Suprapubic skin (tissue), 4 donors: ENCODE results near the gene BCAN. TPM values are rescaled to one million over a fixed set of nuclear protein-coding genes. Genes with fewer than 3 reads are reported as not detected.

ENCODE experiments used
- DNase-seq, 2 donors: peaks; one replicate each; pipeline ENCODE4 v3.0.0-alpha.2; 2019; ENCODE audit warnings: low spot score in 2 of 2
- H3K27ac ChIP-seq: fragments of 200-600 bp; sonication (generic); one replicate; pipeline ENCODE4 v1.5.1; 2019
- H3K27me3 ChIP-seq: fragments of 200-600 bp; sonication (generic); one replicate; pipeline ENCODE4 v1.5.1; 2019
- H3K36me3 ChIP-seq: fragments of 200-600 bp; sonication (generic); one replicate; pipeline ENCODE4 v1.5.1; 2019
- H3K4me1 ChIP-seq: fragments of 200-600 bp; sonication (generic); one replicate; pipeline ENCODE4 v1.5.1; 2019
- H3K4me3 ChIP-seq: fragments of 200-600 bp; sonication (generic); one replicate; pipeline ENCODE4 v1.5.1; 2019; ENCODE audit warnings: mild to moderate bottlenecking
- H3K9me3 ChIP-seq: fragments of 200-600 bp; sonication (generic); one replicate; pipeline ENCODE4 v1.5.1; 2019
- EP300 ChIP-seq: sonication (generic); formaldehyde crosslinking; IDR thresholded peaks from one replicate; pipeline ENCODE4 v1.6.1; 2017; ENCODE audit warnings: antibody characterized with exemption
- POLR2A ChIP-seq, 2 donors: fragments of 450-650 bp; IDR thresholded peaks; one replicate each; pipeline ENCODE4 v1.6.1; 2017; ENCODE audit warnings: antibody characterized with exemption in 2 of 2, mild to moderate bottlenecking in 2 of 2, moderate library complexity in 2 of 2
- POLR2AphosphoS5 ChIP-seq, 3 donors: sonication (generic); formaldehyde crosslinking; IDR thresholded peaks; one replicate each; pipeline ENCODE4 v1.6.1; 2017; ENCODE audit warnings: antibody characterized with exemption in 3 of 3
- WGBS: methylation state at CpG from one replicate; pipeline ENCODE4 v1.1.5; 2018; 5-methylcytosine and 5-hydroxymethylcytosine counted together
- total RNA-seq, 4 donors: library from RNA; depleted of rRNA; stranded (reverse); fragments of >200 nt; gene quantifications; one replicate each; pipeline ENCODE4 v1.1.0, GENCODE V29; 2016
- TF ChIP-seq, protein P1 (sequence below), 2 donors: fragments of 200-600 bp in 1 of 2; fragments of 450-650 bp in 1 of 2; sonication (generic) in 1 of 2; IDR thresholded peaks; one replicate each; pipeline ENCODE4 v1.5.1; 2016 to 2019; ENCODE audit warnings: antibody characterized with exemption in 2 of 2, mild to moderate bottlenecking in 1 of 2, moderate library complexity in 1 of 2

Gene BCAN
- total RNA-seq, 4 donors from 2014 or later: 17.8 to 41.2 (median 29.4) TPM

DNA sequence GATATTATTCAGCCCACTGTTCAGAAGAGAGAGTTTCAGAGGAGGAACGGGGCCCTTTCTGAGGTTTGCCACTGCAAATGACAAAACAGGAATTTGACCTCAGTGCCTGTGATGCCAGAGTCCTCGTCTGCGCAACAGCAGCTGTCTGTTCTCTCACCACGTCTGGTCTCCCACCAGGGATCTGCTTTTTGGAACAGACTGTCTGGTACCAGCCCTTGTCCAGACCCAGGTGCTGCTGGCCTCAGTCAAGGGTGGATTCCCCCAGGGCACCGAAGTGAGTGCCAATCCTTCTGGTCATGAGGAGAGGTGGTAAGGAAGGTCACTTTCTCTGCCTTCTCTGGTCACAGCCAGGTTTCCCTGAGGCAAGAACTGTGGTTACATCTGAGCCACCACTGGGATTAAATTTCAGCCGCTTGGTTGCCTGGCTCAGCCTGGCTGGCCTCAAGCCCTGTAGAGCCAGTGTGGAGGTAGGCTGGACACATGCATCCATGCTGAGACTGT lies 2.3 kb upstream of the BCAN start:
- 62% methylated on average over 4 of the region's 6 CpGs for WGBS
- Histone ChIP-seq H3K27ac (no peak overlapping the region), H3K36me3 (no peaks in the 10 kb centered on the region), H3K9me3 (no peaks in the 10 kb centered on the region), H3K4me1 (peaks cover 15% of the 10 kb centered on the region), H3K4me3 (no peak overlapping the region), H3K27me3 (peaks cover 97% of the 10 kb centered on the region)
- no peak for TF ChIP-seq POLR2AphosphoS5 (IDR thresholded peaks at IDR 0.05)
- TF ChIP-seq POLR2A (IDR thresholded peaks at IDR 0.05): no peak
- TF ChIP-seq, protein P1, sequence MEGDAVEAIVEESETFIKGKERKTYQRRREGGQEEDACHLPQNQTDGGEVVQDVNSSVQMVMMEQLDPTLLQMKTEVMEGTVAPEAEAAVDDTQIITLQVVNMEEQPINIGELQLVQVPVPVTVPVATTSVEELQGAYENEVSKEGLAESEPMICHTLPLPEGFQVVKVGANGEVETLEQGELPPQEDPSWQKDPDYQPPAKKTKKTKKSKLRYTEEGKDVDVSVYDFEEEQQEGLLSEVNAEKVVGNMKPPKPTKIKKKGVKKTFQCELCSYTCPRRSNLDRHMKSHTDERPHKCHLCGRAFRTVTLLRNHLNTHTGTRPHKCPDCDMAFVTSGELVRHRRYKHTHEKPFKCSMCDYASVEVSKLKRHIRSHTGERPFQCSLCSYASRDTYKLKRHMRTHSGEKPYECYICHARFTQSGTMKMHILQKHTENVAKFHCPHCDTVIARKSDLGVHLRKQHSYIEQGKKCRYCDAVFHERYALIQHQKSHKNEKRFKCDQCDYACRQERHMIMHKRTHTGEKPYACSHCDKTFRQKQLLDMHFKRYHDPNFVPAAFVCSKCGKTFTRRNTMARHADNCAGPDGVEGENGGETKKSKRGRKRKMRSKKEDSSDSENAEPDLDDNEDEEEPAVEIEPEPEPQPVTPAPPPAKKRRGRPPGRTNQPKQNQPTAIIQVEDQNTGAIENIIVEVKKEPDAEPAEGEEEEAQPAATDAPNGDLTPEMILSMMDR (IDR thresholded peaks at IDR 0.05): no peak
- no peak for TF ChIP-seq EP300
- DNase-seq: no peak

- Histone ChIP-seq H3K27ac (no peak overlapping the region), H3K36me3 (no peaks in the 10 kb centered on the region), H3K9me3 (no peaks in the 10 kb centered on the region), H3K4me1 (peaks cover 15% of the 10 kb centered on the region), H3K4me3 (peak overlapping the region; percentile 46), H3K27me3 (peaks cover 99% of the 10 kb centered on the region)
- no peak for DNase-seq
- TF ChIP-seq, protein P1 (IDR thresholded peaks at IDR 0.05): no peak
- no peak for TF ChIP-seq POLR2A (IDR thresholded peaks at IDR 0.05)
- TF ChIP-seq POLR2AphosphoS5 (IDR thresholded peaks at IDR 0.05): no peak
- TF ChIP-seq EP300: no peak
- WGBS: 34% methylated on average over 6 of the region's 6 CpGs
Observed at GRCh38 chr1:156640842-156641706, 843 bp upstream of the BCAN start.

DNA sequence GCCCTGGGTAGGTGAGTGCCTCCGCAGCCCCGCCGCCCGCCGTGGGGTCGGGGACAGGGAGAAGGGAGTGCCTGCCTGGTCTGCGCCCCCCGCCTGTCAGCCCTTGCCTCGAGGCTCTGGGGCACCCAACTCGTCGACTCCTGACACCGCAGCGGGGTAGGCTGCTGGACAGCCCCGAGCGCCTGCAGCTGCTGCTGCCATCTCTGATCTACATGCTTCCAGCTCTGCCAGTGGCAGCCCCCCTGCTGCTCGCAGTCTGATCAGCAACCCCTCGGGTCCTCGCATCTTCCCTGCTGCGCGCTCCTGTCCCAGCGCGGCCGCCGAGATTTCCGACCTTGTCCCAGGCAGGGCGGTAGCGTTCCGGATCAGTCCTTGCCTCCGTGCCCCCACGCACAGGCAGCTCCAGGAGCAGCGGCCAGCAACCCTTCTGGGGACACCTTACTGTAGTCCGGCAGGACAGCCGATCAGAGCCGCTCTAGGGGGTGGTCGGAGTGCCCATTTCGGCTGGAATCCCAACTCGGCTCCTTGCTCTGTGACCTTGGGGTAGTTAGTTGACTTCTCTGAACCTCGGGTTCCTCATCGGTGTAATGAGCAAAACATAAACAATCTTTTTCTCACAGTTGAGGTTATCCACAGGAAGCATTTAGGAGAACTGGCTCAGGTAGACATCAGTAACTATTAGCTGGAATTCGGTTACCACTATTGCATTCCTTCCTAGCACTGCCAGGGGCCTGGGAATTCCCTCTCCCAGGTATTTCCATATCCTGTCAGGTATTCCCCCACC lies 540 bp downstream of the BCAN start:
- peak overlapping the region; percentile 46 for H3K4me3 ChIP-seq
- H3K9me3 ChIP-seq: no peaks in the 10 kb centered on the region
- 19% methylated on average over 18 of the region's 40 CpGs for WGBS
- no peak overlapping the region for H3K27ac ChIP-seq
- no peaks in the 10 kb centered on the region for H3K36me3 ChIP-seq
- TF ChIP-seq EP300 (no peak), POLR2A (IDR thresholded peaks at IDR 0.05) (no peak), POLR2AphosphoS5 (IDR thresholded peaks at IDR 0.05) (no peak)
- TF ChIP-seq, protein P1 (IDR thresholded peaks at IDR 0.05): no peak
- H3K4me1 ChIP-seq: peaks cover 15% of the 10 kb centered on the region
- no peak for DNase-seq
- H3K27me3 ChIP-seq: peaks cover 100% of the 10 kb centered on the region

DNA sequence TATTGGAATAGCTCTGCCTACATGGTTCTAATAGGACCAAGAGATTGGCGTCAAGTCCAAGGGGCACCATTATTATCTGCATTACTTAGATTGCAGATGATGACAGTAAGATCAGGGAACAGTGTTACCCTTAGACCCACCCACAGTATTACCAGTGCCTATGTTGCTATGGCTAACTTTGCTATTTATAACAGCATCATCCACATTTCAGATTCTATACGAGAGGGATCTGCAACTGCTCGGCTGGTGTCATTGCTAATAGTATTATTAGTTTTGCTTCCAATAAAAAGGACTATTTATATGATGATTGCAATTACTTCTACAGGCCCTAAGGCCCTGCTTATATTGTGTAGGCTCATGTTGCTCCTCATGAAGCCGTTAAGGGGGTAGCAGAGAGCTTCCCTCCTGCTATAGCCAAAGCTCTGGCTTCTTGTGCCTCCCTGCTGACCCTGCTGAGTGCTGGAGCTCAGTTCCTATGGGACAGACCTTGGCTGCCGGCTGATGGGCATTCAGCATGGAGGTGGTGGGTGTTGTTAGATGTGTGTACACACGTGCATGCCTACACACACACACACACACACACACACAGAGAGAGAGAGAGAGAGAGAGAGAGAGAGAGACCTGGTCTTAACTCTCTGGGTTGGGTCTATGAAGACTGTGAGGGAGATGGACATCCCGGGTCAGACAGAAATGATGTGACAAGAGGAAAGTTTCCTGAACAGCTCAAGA lies 1.3 kb downstream of the BCAN start:
- no peak overlapping the region for H3K27ac ChIP-seq
- 73% methylated on average over 6 of the region's 7 CpGs for WGBS
- no peak overlapping the region for H3K4me3 ChIP-seq
- DNase-seq: no peak
- no peak for TF ChIP-seq POLR2AphosphoS5 (IDR thresholded peaks at IDR 0.05)
- TF ChIP-seq, protein P1 (IDR thresholded peaks at IDR 0.05): no peak
- no peak for TF ChIP-seq EP300
- TF ChIP-seq POLR2A (IDR thresholded peaks at IDR 0.05): no peak
- no peaks in the 10 kb centered on the region for H3K36me3 ChIP-seq
- no peaks in the 10 kb centered on the region for H3K9me3 ChIP-seq
- peaks cover 100% of the 10 kb centered on the region for H3K27me3 ChIP-seq
- H3K4me1 ChIP-seq: peaks cover 15% of the 10 kb centered on the region
